GM19324 (cell line): Measurements from ENCODE around the gene FSTL4.

Experiments used
- ATAC-seq: cut with Tn5 transposase; IDR thresholded peaks from one replicate; pipeline ENCODE4 v1.9.1; 2021; ENCODE audit warnings: mild to moderate bottlenecking, moderate library complexity; ENCODE audit not compliant: unreplicated experiment, low FRiP score

The FSTL4 gene

GRCh38 chr5:133393776-133394476 lies 218.4 kb downstream of the FSTL4 start:
- no peak for ATAC-seq

GRCh38 chr5:133392448-133392847 lies 219.9 kb downstream of the FSTL4 start:
- ATAC-seq = no peak

GRCh38 chr5:133391354-133392136 lies 220.8 kb downstream of the FSTL4 start:
- no peak for ATAC-seq

- no peak for ATAC-seq
These were observed 221.7 kb downstream of the FSTL4 start for GRCh38 chr5:133390416-133391353.

GRCh38 chr5:133389066-133389590 lies 223.2 kb downstream of the FSTL4 start:
- no peak for ATAC-seq

GRCh38 chr5:133387621-133388020 lies 224.7 kb downstream of the FSTL4 start:
- no peak for ATAC-seq

GRCh38 chr5:133387091-133387490 lies 225.2 kb downstream of the FSTL4 start:
- ATAC-seq = no peak

- no peak for ATAC-seq
These were observed 225.7 kb downstream of the FSTL4 start for GRCh38 chr5:133386662-133387061.

- no peak for ATAC-seq
These were observed 227.0 kb downstream of the FSTL4 start for GRCh38 chr5:133385346-133385745.

- no peak for ATAC-seq
These were observed 227.4 kb downstream of the FSTL4 start for GRCh38 chr5:133384903-133385302.

GRCh38 chr5:133384120-133384855 lies 228.1 kb downstream of the FSTL4 start:
- no peak for ATAC-seq

- ATAC-seq = no peak
These were observed 228.8 kb downstream of the FSTL4 start for GRCh38 chr5:133383580-133383939.

- ATAC-seq = no peak
These were observed 229.4 kb downstream of the FSTL4 start for GRCh38 chr5:133382661-133383579.

- no peak for ATAC-seq
These were observed 230.6 kb downstream of the FSTL4 start for GRCh38 chr5:133381571-133382365.

GRCh38 chr5:133381041-133381440 lies 231.3 kb downstream of the FSTL4 start:
- no peak for ATAC-seq

GRCh38 chr5:133377736-133378135 lies 234.6 kb downstream of the FSTL4 start:
- no peak for ATAC-seq

- no peak for ATAC-seq
These were observed 235.4 kb downstream of the FSTL4 start for GRCh38 chr5:133376986-133377385.
